Measurements from ENCODE around the gene ITIH3.

ITIH3 gene

GRCh38 chr3:52791928-52792327 is 2.7 kb upstream of the ITIH3 start:
- no peak for DNase-seq (ENCODE audit: low read depth, low spot score)
- H3K27ac ChIP-seq = no peak overlapping the region

DNA sequence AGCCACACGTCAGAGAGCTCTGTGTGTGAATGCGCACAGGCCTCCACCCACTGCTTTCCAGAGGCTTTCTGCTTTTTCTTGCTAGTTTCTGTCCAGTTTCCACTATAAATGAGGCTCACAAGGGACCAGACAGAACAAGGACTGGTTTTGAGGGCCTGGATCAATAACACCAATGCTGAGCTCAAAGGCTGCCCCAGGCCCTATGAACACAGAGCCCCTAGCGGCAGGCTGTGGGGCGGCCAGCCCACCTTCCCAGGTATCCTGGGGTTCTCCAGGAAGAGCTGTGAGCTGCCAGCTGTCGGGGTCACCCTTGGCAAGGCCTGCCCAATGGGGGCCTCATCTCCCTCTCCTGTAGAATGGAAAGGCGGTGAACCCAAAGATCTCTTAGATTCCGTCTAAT is 2.2 kb upstream of the ITIH3 start:
- no peak for DNase-seq (ENCODE audit: low read depth, low spot score)
- H3K27ac ChIP-seq = no peak overlapping the region

DNA sequence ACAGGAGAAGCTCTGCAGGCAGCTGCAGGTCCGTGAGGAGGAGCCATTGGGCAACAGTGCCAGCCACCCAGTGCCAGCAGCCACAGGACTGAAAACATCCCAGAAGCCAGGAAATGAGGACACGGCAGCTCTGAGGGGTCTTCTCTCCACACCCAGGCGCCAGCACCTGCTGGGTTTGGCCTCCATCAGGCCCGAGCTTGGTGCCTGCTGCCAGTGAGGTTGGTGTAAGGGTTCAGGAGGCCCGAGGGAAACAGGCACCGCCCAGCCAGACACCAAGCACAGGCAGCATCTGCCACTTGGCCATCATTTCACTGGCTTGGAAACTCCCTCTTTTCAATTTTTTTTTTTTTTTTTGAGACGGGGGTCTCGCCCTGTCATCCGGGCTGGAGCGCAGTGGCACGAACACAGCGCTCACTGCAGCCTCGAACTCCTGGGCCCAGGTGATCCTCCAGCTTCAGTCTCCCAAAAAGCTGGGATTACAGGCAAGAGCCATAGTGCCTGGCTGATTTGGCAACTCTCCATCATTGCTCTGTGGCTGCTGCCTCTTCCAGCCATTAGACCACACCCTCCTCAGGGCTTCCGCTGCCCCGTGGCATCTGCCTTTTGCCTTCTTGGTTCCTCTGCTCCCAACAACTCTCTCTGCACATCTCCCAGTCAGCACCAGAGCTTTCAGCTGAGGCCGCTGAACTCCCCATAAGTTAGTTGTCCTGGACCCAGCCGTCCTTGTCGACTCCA is 1.5 kb upstream of the ITIH3 start:
- DNase-seq (ENCODE audit: low read depth, low spot score) = no peak
- no peak overlapping the region for H3K27ac ChIP-seq

DNA sequence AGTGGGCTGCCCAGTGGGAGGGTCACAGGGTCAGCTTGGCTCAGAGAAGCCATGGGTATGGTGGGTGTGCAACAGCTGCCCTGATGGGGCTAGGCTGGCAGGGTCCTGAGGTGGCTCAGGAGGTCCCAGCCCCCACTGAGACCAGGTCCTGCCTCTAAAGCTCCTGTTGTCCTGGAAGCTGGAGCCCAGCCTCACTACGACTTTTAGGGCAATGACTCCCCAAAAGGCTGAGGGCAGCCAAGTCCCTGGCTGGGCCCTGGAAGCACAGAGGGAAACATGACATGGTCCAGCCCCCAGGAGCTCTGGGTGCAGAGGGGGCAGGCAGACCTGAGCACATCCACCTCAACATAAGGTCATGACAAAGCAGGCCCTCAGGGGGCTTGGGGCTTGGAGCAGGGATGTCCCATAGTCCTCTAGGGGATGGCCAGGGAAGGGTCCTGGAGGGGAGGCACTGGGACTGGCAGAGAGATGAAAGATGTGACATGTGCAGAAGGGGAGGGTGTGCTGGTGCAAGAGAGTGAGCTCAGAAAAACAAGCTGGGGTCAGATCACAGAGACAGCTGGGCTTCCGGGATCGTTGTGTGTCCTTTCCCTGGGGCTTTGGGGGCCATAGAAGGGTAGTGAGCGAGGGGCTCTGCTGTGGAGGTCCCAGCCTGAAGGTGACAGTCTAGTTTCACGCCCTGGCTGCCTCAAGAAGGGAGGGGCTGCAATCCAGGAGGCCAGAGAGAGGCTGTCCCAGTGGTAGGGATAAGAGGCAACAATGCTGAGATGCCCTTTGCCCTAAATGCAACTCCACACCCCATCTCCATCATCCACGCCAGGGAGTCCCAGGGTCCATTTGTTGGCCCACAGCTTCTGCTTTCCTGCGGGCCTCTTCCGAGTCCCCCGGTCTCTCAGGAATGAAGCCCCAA is 639 bp upstream of the ITIH3 start:
- H3K27ac ChIP-seq = no peak overlapping the region
- no peak for DNase-seq (ENCODE audit: low read depth, low spot score)

DNA sequence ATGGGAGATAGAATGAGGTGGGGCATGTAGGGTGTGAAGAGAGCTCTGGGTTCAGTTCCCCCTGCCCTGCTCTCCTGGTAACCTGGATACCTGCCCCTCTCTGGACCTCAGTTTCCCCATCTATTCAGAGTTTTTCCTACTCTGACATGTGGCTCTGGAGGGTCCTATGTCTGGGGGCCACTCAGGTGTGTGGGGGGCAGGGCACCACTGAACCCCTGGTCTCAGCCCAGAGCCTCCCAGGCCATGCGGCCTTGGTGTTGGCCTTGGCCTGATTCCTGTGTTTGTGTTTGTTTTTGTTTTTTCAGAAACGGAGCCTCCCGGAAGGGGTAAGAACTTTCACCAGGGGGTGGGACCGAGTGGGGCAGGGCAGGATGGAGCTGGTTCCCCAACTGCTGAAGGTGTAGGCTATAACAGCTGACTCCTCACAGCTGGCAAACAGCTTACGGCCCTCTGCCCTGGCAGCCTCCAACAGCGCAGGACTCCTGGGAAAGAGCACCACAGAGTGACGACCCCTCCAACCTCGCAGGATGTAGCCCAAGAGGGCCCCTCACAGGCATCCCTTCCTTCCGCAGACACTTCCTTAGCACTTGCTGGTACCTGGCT is 803 bp downstream of the ITIH3 start:
- no peak for DNase-seq (ENCODE audit: low read depth, low spot score)

DNA sequence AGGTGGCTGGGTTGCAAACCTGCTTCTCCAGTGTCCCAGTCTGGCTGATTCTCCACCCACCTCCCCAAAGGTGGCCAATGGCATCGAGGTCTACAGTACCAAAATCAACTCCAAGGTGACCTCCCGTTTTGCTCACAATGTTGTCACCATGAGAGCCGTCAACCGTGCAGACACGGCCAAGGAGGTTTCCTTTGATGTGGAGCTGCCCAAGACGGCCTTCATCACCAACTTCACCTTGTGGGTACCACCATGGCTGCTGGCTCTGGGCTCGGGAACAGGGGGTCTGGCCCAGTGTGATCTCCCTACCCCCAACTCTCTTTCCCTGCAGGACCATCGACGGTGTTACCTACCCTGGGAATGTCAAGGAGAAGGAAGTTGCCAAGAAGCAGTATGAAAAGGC is 1.8 kb downstream of the ITIH3 start:
- no peak for DNase-seq (ENCODE audit: low read depth, low spot score)
- no peak overlapping the region for H3K27ac ChIP-seq

More for the DNA sequence above, 803 bp downstream of the ITIH3 start:
- H3K27ac ChIP-seq = no peak overlapping the region

GRCh38 chr3:52798376-52798977 is 3.9 kb downstream of the ITIH3 start:
- no peak for DNase-seq (ENCODE audit: low read depth, low spot score)
- H3K27ac ChIP-seq = no peak overlapping the region

DNA sequence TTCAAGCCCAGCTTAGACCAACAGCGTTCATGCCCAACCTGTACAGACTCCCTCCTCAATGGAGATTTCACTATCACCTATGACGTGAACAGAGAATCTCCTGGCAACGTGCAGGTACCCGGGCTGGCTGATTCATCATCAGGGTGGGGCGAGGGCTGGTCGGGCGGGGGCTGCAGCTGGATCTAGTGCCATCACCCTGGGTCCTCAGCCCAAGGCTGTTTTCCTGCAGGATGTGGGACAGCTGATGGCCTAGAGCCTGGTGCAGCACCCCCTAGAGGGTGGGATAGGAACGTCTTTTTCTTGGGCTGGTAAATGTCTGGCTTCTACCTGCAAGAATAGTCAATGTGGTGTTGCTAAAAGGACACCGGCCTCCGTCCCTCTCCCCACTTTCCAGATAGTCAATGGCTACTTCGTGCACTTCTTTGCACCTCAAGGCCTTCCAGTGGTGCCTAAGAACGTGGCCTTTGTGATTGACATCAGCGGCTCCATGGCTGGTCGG is 4.4 kb downstream of the ITIH3 start:
- peak; percentile 26 for DNase-seq (ENCODE audit: low read depth, low spot score)
- no peak overlapping the region for H3K27ac ChIP-seq

DNA sequence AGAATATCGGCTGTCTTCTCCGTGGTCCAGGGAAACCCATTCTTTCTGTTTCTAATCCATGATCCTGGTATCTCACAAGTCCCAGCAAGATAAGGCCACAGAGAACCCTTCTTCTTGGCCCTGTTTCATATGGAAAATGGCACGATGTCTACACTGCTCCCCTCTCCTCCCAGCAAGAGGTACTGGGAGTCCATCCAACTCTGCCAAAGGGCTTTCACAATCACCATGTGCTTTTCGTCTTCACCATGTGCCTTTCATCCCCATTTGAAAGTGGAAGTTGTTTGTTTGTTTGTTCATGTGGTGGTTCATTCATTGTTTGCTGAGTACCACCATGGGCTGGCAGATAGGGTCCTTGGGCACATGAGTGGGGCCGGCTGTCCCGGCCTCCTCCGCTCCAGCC is 5.5 kb downstream of the ITIH3 start:
- H3K27ac ChIP-seq = no peak overlapping the region
- no peak for DNase-seq (ENCODE audit: low read depth, low spot score)

- DNase-seq (ENCODE audit: low read depth, low spot score) = no peak
- no peak overlapping the region for H3K27ac ChIP-seq
Observed at GRCh38 chr3:52801839-52802238, 7.2 kb downstream of the ITIH3 start.

- H3K27ac ChIP-seq = no peak overlapping the region
- no peak for DNase-seq (ENCODE audit: low read depth, low spot score)
Observed at GRCh38 chr3:52805270-52806039, 10.9 kb downstream of the ITIH3 start.

- H3K27ac ChIP-seq = no peak overlapping the region
- no peak for DNase-seq (ENCODE audit: low read depth, low spot score)
Observed at GRCh38 chr3:52809149-52809548, 14.6 kb downstream of the ITIH3 start.

- no peak for DNase-seq (ENCODE audit: low read depth, low spot score)
- H3K27ac ChIP-seq = no peak overlapping the region
Observed at GRCh38 chr3:52809662-52810377, 15.2 kb downstream of the ITIH3 start.

DNA sequence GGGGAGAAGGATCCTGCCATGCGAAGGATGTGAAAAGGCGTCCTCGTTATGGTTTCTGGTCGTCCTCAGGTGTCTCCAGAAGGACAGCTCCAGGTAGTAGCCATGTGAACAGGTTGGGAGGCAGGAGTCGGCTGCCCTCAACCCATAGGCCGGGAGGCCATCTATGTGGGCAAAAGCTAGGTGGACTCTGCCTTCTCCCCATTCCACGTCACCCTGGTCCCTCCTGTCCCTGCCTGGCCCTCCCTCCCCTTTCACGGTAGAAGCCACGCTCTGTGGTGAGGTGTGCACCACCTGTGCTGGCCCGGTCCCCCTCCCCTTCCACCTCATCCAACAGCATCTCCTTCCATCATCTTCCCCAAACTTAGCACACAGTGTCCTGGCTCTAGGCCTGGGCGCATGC is 16.3 kb downstream of the ITIH3 start:
- H3K27ac ChIP-seq = no peak overlapping the region
- no peak for DNase-seq (ENCODE audit: low read depth, low spot score)

DNA sequence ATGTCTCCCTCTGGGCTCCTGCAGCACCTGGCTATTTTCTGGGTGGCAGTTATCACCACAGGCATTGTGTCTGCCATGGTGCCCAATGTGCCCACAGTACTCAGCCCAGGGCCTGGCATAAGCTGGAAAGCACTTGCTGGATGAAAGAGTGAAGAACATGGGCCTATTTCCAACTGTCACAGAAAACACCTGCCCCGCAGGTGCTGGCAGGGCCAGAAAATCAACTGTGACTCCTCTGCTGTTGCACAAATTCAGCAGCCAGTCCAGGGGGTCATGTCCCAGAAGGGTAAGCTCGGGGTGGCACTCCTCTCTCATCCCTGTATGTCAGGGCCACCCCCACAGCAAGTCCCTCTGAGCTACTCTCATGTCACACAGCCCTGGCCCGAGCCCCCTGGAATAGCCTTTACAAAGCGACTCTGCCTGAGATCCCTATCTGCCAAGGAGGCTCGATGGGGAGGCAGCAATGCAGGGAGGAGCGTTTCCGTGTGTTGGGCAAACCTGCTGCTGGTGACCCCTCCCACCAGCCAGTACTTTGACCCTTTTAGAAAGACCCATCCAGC is 16.9 kb downstream of the ITIH3 start:
- H3K27ac ChIP-seq = no peak overlapping the region

DNA sequence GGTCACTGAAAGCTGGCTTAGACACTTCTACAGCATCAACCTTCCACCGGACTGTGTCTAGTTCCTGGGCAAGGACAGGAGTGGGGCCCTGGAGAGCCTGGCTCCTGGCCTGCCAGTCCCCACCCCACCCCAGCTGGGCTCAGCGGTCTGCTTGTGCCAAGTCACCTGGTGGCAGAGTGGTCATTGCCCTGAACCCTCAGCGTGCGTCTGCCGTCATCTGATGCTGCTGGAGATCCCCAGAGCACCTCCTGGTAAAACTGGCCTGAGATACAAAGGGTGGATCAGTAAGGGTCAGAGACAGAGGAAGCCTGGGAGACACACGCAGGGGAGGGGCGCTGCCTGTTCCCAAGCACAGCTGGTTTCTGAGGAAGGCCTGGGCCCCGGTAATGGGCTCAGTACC is 19.2 kb downstream of the ITIH3 start:
- H3K27ac ChIP-seq = no peak overlapping the region
- DNase-seq (ENCODE audit: low read depth, low spot score) = no peak

More for the DNA sequence above, 16.9 kb downstream of the ITIH3 start:
- DNase-seq (ENCODE audit: low read depth, low spot score) = no peak

DNA sequence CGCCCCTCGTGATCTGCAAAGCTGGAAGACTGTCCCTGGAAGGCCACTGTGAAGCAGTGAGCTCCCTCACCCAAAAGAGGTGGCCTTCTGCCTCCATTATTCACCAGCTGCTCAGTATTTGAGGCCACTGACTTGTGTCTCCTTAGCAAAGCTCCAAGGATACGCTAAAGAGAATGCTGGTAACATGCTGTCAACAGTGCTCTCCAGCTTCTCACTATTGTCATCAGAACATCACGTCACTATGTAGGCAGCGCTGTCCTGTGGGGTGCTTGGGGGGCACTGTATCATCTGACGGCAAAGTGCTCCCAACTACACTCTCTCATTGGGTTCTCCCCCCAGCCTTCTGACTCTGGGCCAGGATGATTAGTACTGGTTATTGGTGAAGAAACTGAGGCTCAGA is 21.6 kb downstream of the ITIH3 start:
- no peak for DNase-seq (ENCODE audit: low read depth, low spot score)
- no peak overlapping the region for H3K27ac ChIP-seq

DNA sequence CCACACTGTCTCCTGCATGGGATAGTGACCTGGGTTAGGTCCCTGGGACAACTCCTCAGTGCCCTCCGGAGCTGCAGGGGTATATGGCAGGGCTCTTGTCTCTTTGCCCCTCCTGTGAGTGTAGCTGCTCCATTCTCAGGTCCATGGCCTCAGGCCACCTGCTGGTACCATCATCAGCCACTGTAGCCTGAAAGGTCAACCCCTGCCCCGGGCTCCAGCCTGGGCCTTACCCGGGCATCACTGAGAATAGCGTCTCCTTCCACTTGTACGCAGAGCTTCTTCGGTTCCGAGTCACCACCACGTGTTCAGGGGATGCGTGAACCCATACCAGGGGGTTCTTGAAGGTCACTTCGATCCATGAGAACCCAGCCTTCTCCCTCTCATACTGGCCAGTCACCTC is 22.1 kb downstream of the ITIH3 start:
- no peak overlapping the region for H3K27ac ChIP-seq
- DNase-seq (ENCODE audit: low read depth, low spot score) = no peak

DNA sequence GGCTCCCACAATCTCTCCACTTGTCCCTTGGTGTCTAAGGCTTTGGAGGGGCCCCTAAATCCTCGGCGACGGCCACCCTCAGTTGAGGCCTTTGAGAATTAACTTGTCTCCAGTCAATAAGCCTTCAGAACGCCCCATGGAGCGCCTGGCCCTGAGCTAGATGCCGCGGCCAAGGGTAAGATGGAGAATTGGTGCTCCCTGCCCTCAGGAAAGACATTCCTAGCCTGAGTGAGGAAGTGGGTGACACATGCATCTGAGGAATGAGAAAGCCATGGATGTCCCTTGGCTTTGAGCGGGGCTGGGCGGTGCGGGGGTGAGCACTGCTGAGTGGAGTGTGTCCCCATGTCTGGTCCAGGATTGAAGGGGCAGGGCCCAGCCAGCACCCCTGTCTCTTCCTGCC is 22.6 kb downstream of the ITIH3 start:
- no peak for DNase-seq (ENCODE audit: low read depth, low spot score)
- no peak overlapping the region for H3K27ac ChIP-seq
